ENCODE results near the gene TMIE. TPM values are rescaled to one million over a fixed set of nuclear protein-coding genes. Genes with fewer than 3 reads are reported as not detected.

TMIE gene
- total RNA-seq, 2 donors from 2014 or later: not detected

DNA sequence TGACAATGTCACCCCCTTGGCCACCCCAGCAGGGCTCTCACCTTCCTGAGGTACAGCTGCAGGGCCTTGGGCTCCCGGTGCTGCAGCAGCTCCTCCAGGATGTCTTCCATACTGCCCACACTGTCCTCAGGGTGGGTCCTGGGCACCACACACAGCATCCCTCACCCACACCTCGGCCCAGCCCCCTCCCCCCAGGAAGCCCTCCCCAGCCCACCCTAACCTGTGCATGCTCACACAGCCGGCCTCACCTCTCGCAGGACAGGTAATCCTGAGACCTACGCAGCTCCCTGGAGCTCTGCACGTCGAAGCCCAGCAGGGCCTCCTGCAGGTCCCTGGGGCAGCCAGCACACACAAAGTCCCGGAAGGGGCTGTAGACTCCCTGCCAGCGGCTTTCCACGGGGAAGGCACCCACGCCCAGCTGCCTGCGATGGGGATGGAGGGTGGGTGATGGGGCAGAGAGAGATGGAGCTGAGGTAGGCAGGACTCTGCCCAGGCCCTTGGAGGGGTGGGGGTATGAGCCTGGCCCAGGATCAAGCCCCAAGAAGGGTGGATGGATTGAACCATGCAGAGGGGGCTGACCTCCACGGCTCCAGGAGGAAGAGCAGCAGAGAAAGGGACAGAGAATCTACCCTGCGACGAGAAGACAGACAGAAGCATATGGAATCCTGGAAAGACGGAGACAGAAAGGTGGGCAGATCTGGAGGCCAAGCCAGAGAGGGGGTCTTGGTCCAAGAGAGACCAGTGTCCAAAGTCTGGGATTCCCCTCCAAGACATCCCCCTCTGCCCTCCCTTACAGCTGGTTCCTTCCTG, 24.4 kb upstream of the TMIE start:
- no peak for ATAC-seq (ENCODE audit: insufficient number of reproducible peaks, low FRiP score, low read depth)

DNA sequence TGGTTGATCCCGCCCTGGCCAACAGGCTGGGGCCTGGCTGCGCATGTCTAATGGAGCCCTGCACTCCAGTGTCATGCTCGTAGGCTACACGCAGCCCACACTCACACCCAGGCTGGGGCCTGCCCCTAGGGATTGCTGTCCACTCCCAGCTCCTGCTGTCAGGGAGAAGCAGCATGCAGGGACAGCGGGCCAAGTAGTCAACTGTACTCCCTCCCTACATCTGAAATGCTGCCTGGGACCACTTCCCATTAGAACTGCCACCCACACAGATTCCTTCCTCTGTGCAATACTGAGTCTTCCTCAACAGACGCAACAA, 23.8 kb upstream of the TMIE start:
- Histone ChIP-seq H3K27ac (no peak overlapping the region), H3K4me1 (ENCODE audit: control insufficient read depth in 1 of 2, low read depth in 2 of 2) (no peaks in the 10 kb centered on the region), H3K4me3 (no peak overlapping the region), H3K36me3 (peaks cover 4% of the 10 kb centered on the region), H3K9me3 (no peaks in the 10 kb centered on the region), H3K27me3 (replicated peaks; ENCODE audit: insufficient read depth) (no peaks in the 10 kb centered on the region)
- no peak for DNase-seq (ENCODE audit: low spot score)
- ATAC-seq (ENCODE audit: insufficient number of reproducible peaks, low FRiP score, low read depth): no peak
- TF ChIP-seq, protein P1, sequence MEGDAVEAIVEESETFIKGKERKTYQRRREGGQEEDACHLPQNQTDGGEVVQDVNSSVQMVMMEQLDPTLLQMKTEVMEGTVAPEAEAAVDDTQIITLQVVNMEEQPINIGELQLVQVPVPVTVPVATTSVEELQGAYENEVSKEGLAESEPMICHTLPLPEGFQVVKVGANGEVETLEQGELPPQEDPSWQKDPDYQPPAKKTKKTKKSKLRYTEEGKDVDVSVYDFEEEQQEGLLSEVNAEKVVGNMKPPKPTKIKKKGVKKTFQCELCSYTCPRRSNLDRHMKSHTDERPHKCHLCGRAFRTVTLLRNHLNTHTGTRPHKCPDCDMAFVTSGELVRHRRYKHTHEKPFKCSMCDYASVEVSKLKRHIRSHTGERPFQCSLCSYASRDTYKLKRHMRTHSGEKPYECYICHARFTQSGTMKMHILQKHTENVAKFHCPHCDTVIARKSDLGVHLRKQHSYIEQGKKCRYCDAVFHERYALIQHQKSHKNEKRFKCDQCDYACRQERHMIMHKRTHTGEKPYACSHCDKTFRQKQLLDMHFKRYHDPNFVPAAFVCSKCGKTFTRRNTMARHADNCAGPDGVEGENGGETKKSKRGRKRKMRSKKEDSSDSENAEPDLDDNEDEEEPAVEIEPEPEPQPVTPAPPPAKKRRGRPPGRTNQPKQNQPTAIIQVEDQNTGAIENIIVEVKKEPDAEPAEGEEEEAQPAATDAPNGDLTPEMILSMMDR (IDR thresholded peaks at IDR 0.05): no peak

More for the DNA sequence above, 24.4 kb upstream of the TMIE start:
- no peaks in the 10 kb centered on the region for H3K9me3 ChIP-seq
- H3K4me1 ChIP-seq (ENCODE audit: control insufficient read depth in 1 of 2, low read depth in 2 of 2): no peaks in the 10 kb centered on the region
- no peaks in the 10 kb centered on the region for H3K36me3 ChIP-seq
- H3K4me3 ChIP-seq: no peak overlapping the region
- DNase-seq (ENCODE audit: low spot score): no peak
- no peaks in the 10 kb centered on the region for H3K27me3 ChIP-seq (replicated peaks; ENCODE audit: insufficient read depth)
- TF ChIP-seq, protein P1 (IDR thresholded peaks at IDR 0.05): no peak
- no peak overlapping the region for H3K27ac ChIP-seq

DNA sequence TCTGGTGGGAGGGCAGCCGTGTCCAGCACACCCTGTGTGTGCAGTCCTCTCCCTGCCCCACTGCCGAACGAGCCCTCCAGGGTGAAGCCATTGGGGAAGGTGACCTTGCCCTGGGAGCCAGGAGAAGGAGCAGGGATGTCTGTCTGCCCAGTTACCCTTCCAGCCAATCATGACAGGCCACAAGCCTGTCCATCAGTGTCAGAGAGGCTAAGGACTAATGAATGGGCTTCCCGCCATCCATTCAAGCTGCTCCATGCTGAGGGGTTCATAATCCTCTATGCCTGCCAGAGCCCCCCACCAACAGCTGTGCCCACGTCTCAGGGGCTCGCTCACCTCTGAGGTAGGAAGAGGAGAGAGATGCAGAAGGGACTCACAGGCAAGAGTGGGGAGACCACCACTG, 22.9 kb upstream of the TMIE start:
- DNase-seq (ENCODE audit: low spot score): no peak
- Histone ChIP-seq H3K27me3 (replicated peaks; ENCODE audit: insufficient read depth) (no peaks in the 10 kb centered on the region), H3K4me1 (ENCODE audit: control insufficient read depth in 1 of 2, low read depth in 2 of 2) (no peaks in the 10 kb centered on the region), H3K4me3 (no peak overlapping the region), H3K27ac (no peak overlapping the region), H3K9me3 (no peaks in the 10 kb centered on the region), H3K36me3 (peaks cover 12% of the 10 kb centered on the region)
- TF ChIP-seq, protein P1 (IDR thresholded peaks at IDR 0.05): no peak
- ATAC-seq (ENCODE audit: insufficient number of reproducible peaks, low FRiP score, low read depth): no peak

DNA sequence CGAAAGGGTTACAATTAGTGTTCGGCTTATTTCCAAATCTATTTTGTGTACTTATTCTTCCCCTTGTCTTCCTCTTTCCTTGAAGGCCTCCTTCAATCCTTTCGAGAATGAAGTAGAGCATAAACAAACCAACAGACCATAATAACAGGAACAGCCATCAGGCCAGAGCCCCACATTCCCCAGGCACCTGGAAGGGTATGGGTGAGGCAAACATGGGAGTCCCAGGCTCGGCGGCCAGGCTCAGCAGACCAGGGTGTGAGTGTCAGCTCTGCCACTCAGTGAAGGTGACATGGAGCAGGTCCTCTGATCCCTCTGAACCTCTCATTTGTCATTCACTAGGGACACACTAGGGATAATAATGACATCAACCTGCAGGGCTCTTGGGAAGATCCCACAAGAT, 21.5 kb upstream of the TMIE start:
- peaks cover 15% of the 10 kb centered on the region for H3K36me3 ChIP-seq
- no peaks in the 10 kb centered on the region for H3K4me1 ChIP-seq (ENCODE audit: control insufficient read depth in 1 of 2, low read depth in 2 of 2)
- DNase-seq (ENCODE audit: low spot score) (no peak), ATAC-seq (ENCODE audit: insufficient number of reproducible peaks, low FRiP score, low read depth) (no peak)
- no peak overlapping the region for H3K27ac ChIP-seq
- TF ChIP-seq, protein P1 (IDR thresholded peaks at IDR 0.05): no peak
- no peaks in the 10 kb centered on the region for H3K9me3 ChIP-seq
- H3K27me3 ChIP-seq (replicated peaks; ENCODE audit: insufficient read depth): no peaks in the 10 kb centered on the region
- H3K4me3 ChIP-seq: no peak overlapping the region

- Histone ChIP-seq H3K9me3 (no peaks in the 10 kb centered on the region), H3K4me3 (no peak overlapping the region), H3K4me1 (ENCODE audit: control insufficient read depth in 1 of 2, low read depth in 2 of 2) (no peaks in the 10 kb centered on the region), H3K36me3 (peaks cover 18% of the 10 kb centered on the region), H3K27ac (no peak overlapping the region), H3K27me3 (replicated peaks; ENCODE audit: insufficient read depth) (no peaks in the 10 kb centered on the region)
- TF ChIP-seq, protein P1 (IDR thresholded peaks at IDR 0.05): no peak
- DNase-seq (ENCODE audit: low spot score): no peak
- no peak for ATAC-seq (ENCODE audit: insufficient number of reproducible peaks, low FRiP score, low read depth)
These were observed 20.8 kb upstream of the TMIE start for GRCh38 chr3:46680298-46680826.
